ENCODE results near the gene CCDC183.
"Not testable (repeated sequence)": the region's sequence is repeated elsewhere in the genome, so short reads cannot be mapped to it uniquely, and the experiment has no call there.

CCDC183 gene

GRCh38 chr9:136773386-136774044 lies 22.6 kb upstream of the CCDC183 start:
- Histone ChIP-seq H3K27me3 (ENCODE audit: control insufficient read depth, insufficient read depth, low read length) (peaks cover 13% of the 10 kb centered on the region; the same call in 1 of the 2 replicates), H3K9ac (ENCODE audit: low read length) (no peak overlapping the region), H3K4me3 (ENCODE audit: low read depth, low read length) (no peak overlapping the region)

DNA sequence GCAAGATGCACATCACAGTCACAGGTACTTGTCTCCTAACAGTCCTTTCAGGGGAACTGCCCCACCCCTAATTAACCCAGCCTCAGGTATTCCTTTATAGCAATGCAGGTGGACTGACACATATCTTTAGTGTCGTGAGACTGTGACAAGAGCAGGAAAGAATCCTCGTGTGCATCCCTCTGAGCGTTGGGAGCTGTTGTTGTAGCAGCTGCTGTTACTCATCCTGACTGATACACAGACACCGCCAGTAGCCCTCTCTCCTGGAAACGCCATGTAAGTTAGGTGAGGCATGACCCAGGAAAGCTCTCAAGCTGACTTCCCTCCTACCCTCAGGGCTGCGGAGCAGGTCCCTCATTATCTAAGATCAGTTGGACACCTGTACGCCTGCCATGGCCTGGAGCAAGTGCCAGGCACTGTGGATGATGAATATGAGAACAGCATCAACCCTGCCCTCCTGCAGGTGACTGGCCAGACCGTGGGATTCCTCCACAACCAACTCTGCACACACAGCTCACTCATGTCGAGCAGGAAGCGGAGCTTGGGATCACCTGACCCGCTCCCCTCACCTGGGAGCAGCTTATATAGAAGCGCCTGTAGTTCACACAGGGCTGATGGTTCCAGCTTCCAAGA lies 21.6 kb upstream of the CCDC183 start:
- Histone ChIP-seq H3K4me1 (ENCODE audit: control insufficient read depth, insufficient read depth, low read length) (no peaks in the 10 kb centered on the region), H3K9ac (ENCODE audit: low read length) (no peak overlapping the region), H3K27me3 (ENCODE audit: control insufficient read depth, insufficient read depth, low read length) (peaks cover 17% of the 10 kb centered on the region; the same call in 1 of the 2 replicates), H3K36me3 (ENCODE audit: control insufficient read depth, insufficient read depth, low read length) (no peaks in the 10 kb centered on the region), H3K9me3 (ENCODE audit: control insufficient read depth, insufficient read depth, low read depth, low read length) (peaks cover 16% of the 10 kb centered on the region), H3K27ac (ENCODE audit: low read depth, low read length) (no peak overlapping the region), H3K4me3 (ENCODE audit: low read depth, low read length) (no peak overlapping the region)

More at GRCh38 chr9:136773386-136774044, 22.6 kb upstream of the CCDC183 start:
- H3K36me3 ChIP-seq (ENCODE audit: control insufficient read depth, insufficient read depth, low read length), result no peaks in the 10 kb centered on the region
- no peak overlapping the region for H3K27ac ChIP-seq (ENCODE audit: low read depth, low read length)
- no peaks in the 10 kb centered on the region for H3K4me1 ChIP-seq (ENCODE audit: control insufficient read depth, insufficient read depth, low read length)
- peaks cover 16% of the 10 kb centered on the region for H3K9me3 ChIP-seq (ENCODE audit: control insufficient read depth, insufficient read depth, low read depth, low read length)

DNA sequence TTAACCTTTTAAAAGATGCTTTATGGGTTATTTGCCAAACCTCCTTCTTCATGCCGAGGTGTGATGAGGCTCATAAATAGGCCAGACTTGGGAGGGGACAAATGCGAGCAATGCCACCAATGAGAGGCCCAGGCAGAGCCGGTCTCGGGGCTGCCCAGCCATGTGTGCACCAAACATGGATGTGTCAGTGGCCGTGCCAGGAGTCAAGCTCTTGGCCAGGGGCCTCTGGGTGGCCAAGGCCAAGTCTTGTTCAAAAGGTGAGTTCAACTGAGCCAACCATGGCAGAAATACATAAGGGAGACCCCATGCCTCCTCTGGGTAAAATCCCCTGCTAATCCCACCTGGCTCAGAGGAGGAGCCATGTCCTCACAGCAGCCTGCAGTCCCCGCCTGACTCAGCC lies 20.9 kb upstream of the CCDC183 start:
- no peaks in the 10 kb centered on the region for H3K36me3 ChIP-seq (ENCODE audit: control insufficient read depth, insufficient read depth, low read length)
- peaks cover 16% of the 10 kb centered on the region for H3K9me3 ChIP-seq (ENCODE audit: control insufficient read depth, insufficient read depth, low read depth, low read length)
- no peaks in the 10 kb centered on the region for H3K4me1 ChIP-seq (ENCODE audit: control insufficient read depth, insufficient read depth, low read length)
- no peak overlapping the region for H3K27ac ChIP-seq (ENCODE audit: low read depth, low read length)
- H3K4me3 ChIP-seq (ENCODE audit: low read depth, low read length), result no peak overlapping the region
- no peak overlapping the region for H3K9ac ChIP-seq (ENCODE audit: low read length)
- H3K27me3 ChIP-seq (ENCODE audit: control insufficient read depth, insufficient read depth, low read length), result peaks cover 17% of the 10 kb centered on the region; the same call in 1 of the 2 replicates

GRCh38 chr9:136776947-136777346 lies 19.2 kb upstream of the CCDC183 start:
- H3K4me3 ChIP-seq (ENCODE audit: low read depth, low read length), result no peak overlapping the region
- no peak overlapping the region for H3K27ac ChIP-seq (ENCODE audit: low read depth, low read length)
- H3K9ac ChIP-seq (ENCODE audit: low read length), result no peak overlapping the region

GRCh38 chr9:136777359-136777758 lies 18.8 kb upstream of the CCDC183 start:
- no peaks in the 10 kb centered on the region for H3K36me3 ChIP-seq (ENCODE audit: control insufficient read depth, insufficient read depth, low read length)
- no peak overlapping the region for H3K4me3 ChIP-seq (ENCODE audit: low read depth, low read length)
- peaks cover 16% of the 10 kb centered on the region for H3K9me3 ChIP-seq (ENCODE audit: control insufficient read depth, insufficient read depth, low read depth, low read length)
- H3K9ac ChIP-seq (ENCODE audit: low read length), result no peak overlapping the region
- no peaks in the 10 kb centered on the region; the same call in 1 of the 2 replicates for H3K4me1 ChIP-seq (ENCODE audit: control insufficient read depth, insufficient read depth, low read length)
- no peak overlapping the region for H3K27ac ChIP-seq (ENCODE audit: low read depth, low read length)
- peaks cover 17% of the 10 kb centered on the region; the same call in 1 of the 2 replicates for H3K27me3 ChIP-seq (ENCODE audit: control insufficient read depth, insufficient read depth, low read length)

More at GRCh38 chr9:136776947-136777346, 19.2 kb upstream of the CCDC183 start:
- Histone ChIP-seq H3K9me3 (ENCODE audit: control insufficient read depth, insufficient read depth, low read depth, low read length) (peaks cover 16% of the 10 kb centered on the region), H3K27me3 (ENCODE audit: control insufficient read depth, insufficient read depth, low read length) (peaks cover 17% of the 10 kb centered on the region; the same call in 1 of the 2 replicates), H3K4me1 (ENCODE audit: control insufficient read depth, insufficient read depth, low read length) (no peaks in the 10 kb centered on the region; the same call in 1 of the 2 replicates), H3K36me3 (ENCODE audit: control insufficient read depth, insufficient read depth, low read length) (no peaks in the 10 kb centered on the region)

DNA sequence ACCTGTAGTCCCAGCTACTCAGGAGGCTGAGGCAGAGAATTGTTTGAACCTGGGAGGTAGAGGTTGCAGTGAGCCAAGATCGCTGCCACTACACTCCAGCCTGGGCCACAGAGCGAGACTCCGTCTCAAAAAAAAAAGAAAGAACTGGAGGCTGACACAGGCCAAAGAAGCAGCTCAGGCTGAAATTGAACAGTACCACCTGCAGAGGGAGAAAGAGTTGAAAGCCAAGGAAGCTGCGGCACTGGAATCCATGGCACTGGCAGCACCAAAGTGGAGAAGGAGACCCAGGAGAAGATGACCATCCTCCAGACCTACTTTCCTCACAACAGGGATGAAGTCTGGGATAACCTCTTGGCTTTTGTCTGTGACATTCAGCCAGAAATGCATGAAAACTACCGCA lies 16.3 kb upstream of the CCDC183 start:
- Histone ChIP-seq H3K9me3 (ENCODE audit: control insufficient read depth, insufficient read depth, low read depth, low read length) (no peaks in the 10 kb centered on the region), H3K4me3 (ENCODE audit: low read depth, low read length) (no peak overlapping the region), H3K9ac (ENCODE audit: low read length) (no peak overlapping the region), H3K36me3 (ENCODE audit: control insufficient read depth, insufficient read depth, low read length) (no peaks in the 10 kb centered on the region), H3K4me1 (ENCODE audit: control insufficient read depth, insufficient read depth, low read length) (no peaks in the 10 kb centered on the region; the same call in 1 of the 2 replicates), H3K27ac (ENCODE audit: low read depth, low read length) (no peak overlapping the region), H3K27me3 (ENCODE audit: control insufficient read depth, insufficient read depth, low read length) (peaks cover 17% of the 10 kb centered on the region; the same call in 1 of the 2 replicates)

DNA sequence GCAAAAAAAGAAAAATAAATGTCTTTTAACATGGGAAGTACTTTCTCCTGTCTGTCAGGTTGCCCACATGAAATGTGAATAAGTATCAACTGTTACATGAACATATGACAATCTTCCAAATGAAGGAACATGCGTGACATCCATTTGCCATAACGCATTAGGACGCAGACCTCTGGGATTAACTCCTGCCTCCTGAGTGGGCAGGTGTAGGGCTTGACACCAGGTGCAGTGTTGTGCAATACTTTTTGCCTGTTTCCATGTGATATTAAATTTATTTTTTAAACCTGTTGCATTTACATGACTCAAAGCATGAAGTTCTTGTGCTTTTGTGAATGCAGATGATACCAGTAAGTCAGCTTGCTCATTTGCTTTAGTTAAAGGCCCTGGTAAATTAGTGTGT lies 13.7 kb upstream of the CCDC183 start:
- Histone ChIP-seq H3K9ac (ENCODE audit: low read length) (no peak overlapping the region), H3K4me3 (ENCODE audit: low read depth, low read length) (no peak overlapping the region), H3K36me3 (ENCODE audit: control insufficient read depth, insufficient read depth, low read length) (no peaks in the 10 kb centered on the region), H3K4me1 (ENCODE audit: control insufficient read depth, insufficient read depth, low read length) (no peaks in the 10 kb centered on the region; the same call in 1 of the 2 replicates), H3K27me3 (ENCODE audit: control insufficient read depth, insufficient read depth, low read length) (peaks cover 13% of the 10 kb centered on the region; the same call in 1 of the 2 replicates), H3K27ac (ENCODE audit: low read depth, low read length) (no peak overlapping the region), H3K9me3 (ENCODE audit: control insufficient read depth, insufficient read depth, low read depth, low read length) (no peaks in the 10 kb centered on the region)

DNA sequence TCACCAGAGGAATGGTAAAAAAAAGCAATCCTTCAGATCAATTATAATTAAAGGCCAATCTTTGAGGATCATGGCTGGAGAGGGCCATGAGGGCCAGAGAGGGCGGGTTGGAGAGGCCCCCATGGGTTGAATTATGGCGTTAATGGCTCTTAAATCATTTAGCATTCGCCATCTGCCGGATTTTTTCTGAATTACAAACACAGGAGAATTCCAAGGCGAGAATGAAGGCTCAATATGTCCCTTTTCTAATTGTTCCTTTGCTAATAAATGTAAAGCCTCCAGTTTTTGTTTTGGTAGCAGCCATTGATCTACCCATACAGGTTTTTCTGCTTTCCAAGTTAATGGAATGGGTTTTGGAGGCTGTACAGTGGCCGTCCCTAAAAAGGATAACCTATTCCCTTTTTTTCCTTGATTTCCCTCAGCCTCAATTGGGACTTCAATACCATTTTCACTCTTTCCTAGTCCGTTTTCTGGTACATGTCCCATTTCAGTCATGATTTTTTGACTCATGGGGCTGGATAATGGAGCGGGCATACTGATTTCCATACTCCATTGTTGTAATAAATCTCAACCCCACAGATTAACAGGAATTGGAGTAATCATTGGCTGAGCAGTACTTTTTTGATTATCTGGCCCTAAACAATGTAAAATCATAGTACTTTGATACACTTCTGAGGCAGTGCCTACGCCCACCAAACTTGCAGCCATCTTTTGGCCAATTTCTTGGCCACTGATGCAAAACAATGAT lies 11.7 kb upstream of the CCDC183 start:
- Histone ChIP-seq H3K27ac (ENCODE audit: low read depth, low read length) (no peak overlapping the region), H3K4me1 (ENCODE audit: control insufficient read depth, insufficient read depth, low read length) (peaks cover 9% of the 10 kb centered on the region; the same call in 1 of the 2 replicates), H3K9me3 (ENCODE audit: control insufficient read depth, insufficient read depth, low read depth, low read length) (no peaks in the 10 kb centered on the region), H3K36me3 (ENCODE audit: control insufficient read depth, insufficient read depth, low read length) (no peaks in the 10 kb centered on the region), H3K27me3 (ENCODE audit: control insufficient read depth, insufficient read depth, low read length) (no peaks in the 10 kb centered on the region), H3K4me3 (ENCODE audit: low read depth, low read length) (no peak overlapping the region), H3K9ac (ENCODE audit: low read length) (no peak overlapping the region)

- Histone ChIP-seq H3K27ac (ENCODE audit: low read depth, low read length) (no peak overlapping the region), H3K4me3 (ENCODE audit: low read depth, low read length) (no peak overlapping the region), H3K4me1 (ENCODE audit: control insufficient read depth, insufficient read depth, low read length) (peaks cover 9% of the 10 kb centered on the region; the same call in 1 of the 2 replicates), H3K36me3 (ENCODE audit: control insufficient read depth, insufficient read depth, low read length) (no peaks in the 10 kb centered on the region), H3K9me3 (ENCODE audit: control insufficient read depth, insufficient read depth, low read depth, low read length) (no peaks in the 10 kb centered on the region), H3K27me3 (ENCODE audit: control insufficient read depth, insufficient read depth, low read length) (no peaks in the 10 kb centered on the region), H3K9ac (ENCODE audit: low read length) (no peak overlapping the region)
Observed at GRCh38 chr9:136784997-136785361, 11.2 kb upstream of the CCDC183 start.

DNA sequence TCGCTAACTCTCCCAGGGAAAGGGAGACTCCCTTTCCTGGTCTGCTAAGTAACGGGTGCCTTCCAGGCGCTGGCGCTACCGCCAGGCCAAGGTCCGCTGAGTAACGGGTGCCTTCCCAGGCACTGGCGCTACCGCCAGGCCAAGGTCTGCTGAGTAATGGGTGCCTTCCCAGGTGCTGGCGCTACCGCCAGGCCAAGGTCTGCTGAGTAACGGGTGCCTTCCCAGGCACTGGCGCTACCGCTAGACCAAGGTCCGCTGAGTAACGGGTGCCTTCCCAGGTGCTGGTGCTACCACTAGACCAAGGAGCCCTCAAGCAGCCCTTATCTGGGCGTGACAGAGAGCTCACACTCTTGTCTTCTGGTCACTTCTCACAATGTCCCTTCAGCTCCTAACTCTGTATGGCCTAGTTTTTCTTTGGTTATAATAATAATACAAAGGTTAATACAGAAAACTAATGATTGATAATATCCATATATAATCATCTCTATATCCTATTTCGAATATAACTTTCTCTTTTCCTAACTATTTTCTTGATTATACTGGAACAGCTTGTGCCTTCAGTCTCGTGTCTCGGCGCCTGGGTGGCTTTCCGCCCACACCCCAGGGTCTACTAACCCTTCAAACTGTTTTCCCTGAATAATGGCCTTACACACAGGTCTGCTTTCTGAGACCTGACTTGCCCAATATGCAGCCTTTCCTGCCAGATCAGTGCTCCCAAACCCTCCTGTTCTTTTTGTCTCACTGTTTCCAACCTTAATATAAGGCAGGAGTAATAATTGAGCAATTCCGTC lies 10.4 kb upstream of the CCDC183 start:
- not testable (repeated sequence) for H3K36me3 ChIP-seq (ENCODE audit: control insufficient read depth, insufficient read depth, low read length); H3K27ac ChIP-seq (ENCODE audit: low read depth, low read length); H3K4me3 ChIP-seq (ENCODE audit: low read depth, low read length); H3K9me3 ChIP-seq (ENCODE audit: control insufficient read depth, insufficient read depth, low read depth, low read length); H3K27me3 ChIP-seq (ENCODE audit: control insufficient read depth, insufficient read depth, low read length); H3K9ac ChIP-seq (ENCODE audit: low read length)
- H3K4me1 ChIP-seq (ENCODE audit: control insufficient read depth, insufficient read depth, low read length), result peaks cover 13% of the 10 kb centered on the region

Data from HUES6 (cell line).